Measurements from ENCODE around the gene SLC35C1. TPM values are rescaled to one million over a fixed set of nuclear protein-coding genes. Genes with fewer than 3 reads are reported as not detected.

Gene SLC35C1
- total and polyA plus RNA-seq, 2 of the 13 experiments (the other 11 are each of a cell fraction or from before 2014, with no cell fraction given) = 2.9 to 7.0 TPM

GRCh38 chr11:45846974-45847910 lies 42.3 kb downstream of the SLC35C1 start, which contains the start of gene CRY2 (continued):
- TF ChIP-seq, protein P1, sequence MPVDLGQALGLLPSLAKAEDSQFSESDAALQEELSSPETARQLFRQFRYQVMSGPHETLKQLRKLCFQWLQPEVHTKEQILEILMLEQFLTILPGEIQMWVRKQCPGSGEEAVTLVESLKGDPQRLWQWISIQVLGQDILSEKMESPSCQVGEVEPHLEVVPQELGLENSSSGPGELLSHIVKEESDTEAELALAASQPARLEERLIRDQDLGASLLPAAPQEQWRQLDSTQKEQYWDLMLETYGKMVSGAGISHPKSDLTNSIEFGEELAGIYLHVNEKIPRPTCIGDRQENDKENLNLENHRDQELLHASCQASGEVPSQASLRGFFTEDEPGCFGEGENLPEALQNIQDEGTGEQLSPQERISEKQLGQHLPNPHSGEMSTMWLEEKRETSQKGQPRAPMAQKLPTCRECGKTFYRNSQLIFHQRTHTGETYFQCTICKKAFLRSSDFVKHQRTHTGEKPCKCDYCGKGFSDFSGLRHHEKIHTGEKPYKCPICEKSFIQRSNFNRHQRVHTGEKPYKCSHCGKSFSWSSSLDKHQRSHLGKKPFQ (CRISPR knock-in tag; IDR thresholded peaks at IDR 0.05; ENCODE audit: insufficient replicate concordance) = peak; percentile 88
- TF ChIP-seq DMTF1 (CRISPR knock-in tag; IDR thresholded peaks at IDR 0.05) (no peak), HHEX (CRISPR knock-in tag; IDR thresholded peaks at IDR 0.05) (no peak), TCF12 (IDR thresholded peaks at IDR 0.05) (no peak), TCF12 (CRISPR knock-in tag; IDR thresholded peaks at IDR 0.05) (no peak), MYNN (CRISPR knock-in tag; IDR thresholded peaks at IDR 0.05; ENCODE audit: low read depth) (no peak), HNRNPUL1 (IDR thresholded peaks at IDR 0.05; ENCODE audit: low read depth, low read length) (no peak), BATF2 (CRISPR knock-in tag; IDR thresholded peaks at IDR 0.05) (peak; percentile 80; the same call in 1 of the 2 replicates), ZFP90 (CRISPR knock-in tag; IDR thresholded peaks at IDR 0.05; ENCODE audit: borderline replicate concordance) (peak; percentile 78; the same call in 1 of the 2 replicates), EP300 (IDR thresholded peaks at IDR 0.05; ENCODE audit: low read depth in 2 of 2, low read length in 2 of 2) (no peak), EP300 (CRISPR knock-in tag; IDR thresholded peaks at IDR 0.05; ENCODE audit: borderline replicate concordance) (no peak), SNAPC4 (CRISPR knock-in tag; IDR thresholded peaks at IDR 0.05) (no peak), ZC3H13 (CRISPR knock-in tag; IDR thresholded peaks at IDR 0.05) (peak; percentile 81; the same call in 1 of the 2 replicates), U2AF2 (IDR thresholded peaks at IDR 0.05; ENCODE audit: low read depth, low read length) (no peak), RFXANK (CRISPR knock-in tag; IDR thresholded peaks at IDR 0.05) (no peak)

All from HepG2 (cell line).